GM06990 (cell line): ENCODE data around the gene CEMP1.

Experiments
- DNase-seq: peaks from one replicate; pipeline ENCODE4 v3.0.0-alpha.2; 2011; ENCODE audit not compliant: insufficient read length; ENCODE audit errors: extremely low read depth
- H3K27me3 ChIP-seq: replicated peaks from 2 replicates; pipeline ENCODE4 v1.6.0; 2011; ENCODE audit warnings: low read length; ENCODE audit not compliant: control insufficient read depth, insufficient read depth
- H3K36me3 ChIP-seq: 2 replicates; pipeline ENCODE4 v1.5.1; 2011; ENCODE audit warnings: low read length; ENCODE audit not compliant: control insufficient read depth, insufficient read depth
- H3K4me3 ChIP-seq: replicated peaks from 2 replicates; pipeline ENCODE4 v1.5.1; 2011; ENCODE audit warnings: low read depth, mild to moderate bottlenecking, control low read depth, low read length
- TF ChIP-seq, protein P1 (sequence below): IDR thresholded peaks from 2 replicates; pipeline ENCODE4 v1.5.1; 2011; ENCODE audit warnings: low read length, control low read depth, mild to moderate bottlenecking, inconsistent platforms; ENCODE audit not compliant: insufficient read depth, poor library complexity, severe bottlenecking

CEMP1 gene

DNA sequence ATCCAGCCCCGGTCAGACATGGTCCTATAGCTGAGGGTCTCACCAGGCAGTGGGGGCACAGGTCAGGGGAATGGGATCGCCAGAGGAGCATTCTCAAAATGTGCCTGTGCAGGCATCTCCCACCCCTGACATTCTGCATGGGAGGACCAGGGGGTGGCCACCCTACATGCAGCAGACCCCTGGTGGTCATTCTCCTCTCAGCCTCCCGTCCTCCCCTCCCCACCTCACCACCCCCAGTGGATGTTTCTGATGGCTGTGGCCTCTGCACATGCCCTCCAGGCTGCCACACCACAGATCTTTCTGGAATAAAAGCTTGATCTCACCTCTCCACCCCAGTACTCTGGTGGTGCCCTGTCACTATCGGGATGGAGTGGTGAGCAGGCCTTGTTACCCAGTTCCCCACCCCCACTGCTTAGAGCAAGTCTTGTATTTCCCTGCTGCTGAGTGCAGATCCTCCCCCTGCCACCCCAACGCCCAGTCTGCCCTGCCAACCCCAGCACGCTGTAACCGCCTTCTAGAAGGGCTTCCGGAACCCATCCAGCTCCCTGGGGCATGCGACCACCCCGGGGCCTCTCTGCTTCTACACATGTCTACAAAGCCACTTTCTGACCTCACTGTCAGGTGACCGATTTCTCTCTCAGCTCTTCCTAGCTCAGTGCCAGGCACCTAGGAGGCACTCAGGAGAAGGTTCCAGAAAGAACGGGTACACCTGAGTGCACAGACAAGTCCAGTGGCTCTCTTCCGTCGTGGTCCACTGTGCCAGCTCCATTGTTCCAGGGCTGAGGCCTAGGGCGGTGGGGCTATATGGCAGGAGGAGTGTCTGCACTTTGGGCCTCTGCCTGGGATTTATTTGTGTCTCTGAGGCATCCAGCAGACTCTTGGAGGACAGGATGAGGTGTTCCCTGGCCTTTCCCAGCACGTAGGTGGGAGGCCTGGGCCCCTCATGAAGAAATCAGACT, 47.0 kb downstream of the CEMP1 start:
- TF ChIP-seq, protein P1, sequence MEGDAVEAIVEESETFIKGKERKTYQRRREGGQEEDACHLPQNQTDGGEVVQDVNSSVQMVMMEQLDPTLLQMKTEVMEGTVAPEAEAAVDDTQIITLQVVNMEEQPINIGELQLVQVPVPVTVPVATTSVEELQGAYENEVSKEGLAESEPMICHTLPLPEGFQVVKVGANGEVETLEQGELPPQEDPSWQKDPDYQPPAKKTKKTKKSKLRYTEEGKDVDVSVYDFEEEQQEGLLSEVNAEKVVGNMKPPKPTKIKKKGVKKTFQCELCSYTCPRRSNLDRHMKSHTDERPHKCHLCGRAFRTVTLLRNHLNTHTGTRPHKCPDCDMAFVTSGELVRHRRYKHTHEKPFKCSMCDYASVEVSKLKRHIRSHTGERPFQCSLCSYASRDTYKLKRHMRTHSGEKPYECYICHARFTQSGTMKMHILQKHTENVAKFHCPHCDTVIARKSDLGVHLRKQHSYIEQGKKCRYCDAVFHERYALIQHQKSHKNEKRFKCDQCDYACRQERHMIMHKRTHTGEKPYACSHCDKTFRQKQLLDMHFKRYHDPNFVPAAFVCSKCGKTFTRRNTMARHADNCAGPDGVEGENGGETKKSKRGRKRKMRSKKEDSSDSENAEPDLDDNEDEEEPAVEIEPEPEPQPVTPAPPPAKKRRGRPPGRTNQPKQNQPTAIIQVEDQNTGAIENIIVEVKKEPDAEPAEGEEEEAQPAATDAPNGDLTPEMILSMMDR: no peak
- Histone ChIP-seq H3K36me3 (no peaks in the 10 kb centered on the region), H3K4me3 (no peak overlapping the region), H3K27me3 (no peaks in the 10 kb centered on the region)
- no peak for DNase-seq

DNA sequence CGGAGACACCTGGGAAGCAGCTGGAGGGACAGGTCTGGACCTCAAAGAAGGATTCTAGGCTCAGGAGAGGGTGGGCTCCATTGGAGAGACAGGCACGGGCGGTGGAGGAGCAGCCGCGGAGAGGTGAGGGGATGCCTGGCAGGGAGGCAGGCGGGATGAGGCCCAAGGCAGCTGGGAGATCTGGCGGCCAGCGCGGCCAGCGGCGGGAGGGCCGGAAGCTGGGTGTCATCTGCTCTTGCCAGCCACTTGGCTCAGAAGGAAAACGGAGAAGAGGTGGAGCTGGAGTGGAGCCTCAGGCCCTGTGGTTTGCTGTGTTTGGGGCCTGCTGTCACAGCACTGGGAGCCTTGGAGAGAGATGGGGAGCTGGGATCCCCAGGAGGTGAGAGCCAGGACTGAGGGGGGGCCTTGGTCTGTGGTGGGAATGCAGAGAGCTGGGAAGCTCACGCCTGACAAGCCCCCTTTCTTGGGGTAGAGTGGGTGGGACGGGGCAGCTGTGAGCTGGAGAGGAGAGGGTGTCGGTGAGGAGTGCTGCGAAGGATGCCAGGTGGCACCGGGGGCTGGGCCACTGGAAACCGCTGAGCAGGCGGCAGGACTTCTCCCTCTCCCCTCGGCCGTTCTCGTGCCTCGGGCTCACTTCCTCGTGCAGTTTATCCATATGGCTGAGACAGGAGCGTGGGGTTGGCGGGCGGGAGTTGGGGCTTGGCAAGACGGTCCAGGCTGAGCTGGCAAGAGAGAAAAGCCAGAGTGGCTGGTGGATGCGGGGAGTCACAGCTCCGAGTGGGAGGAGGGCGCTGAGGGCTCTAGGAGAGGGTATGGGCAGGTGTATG, 48.3 kb downstream of the CEMP1 start:
- TF ChIP-seq, protein P1: no peak
- Histone ChIP-seq H3K36me3 (no peaks in the 10 kb centered on the region), H3K27me3 (no peaks in the 10 kb centered on the region), H3K4me3 (no peak overlapping the region)
- DNase-seq: no peak

DNA sequence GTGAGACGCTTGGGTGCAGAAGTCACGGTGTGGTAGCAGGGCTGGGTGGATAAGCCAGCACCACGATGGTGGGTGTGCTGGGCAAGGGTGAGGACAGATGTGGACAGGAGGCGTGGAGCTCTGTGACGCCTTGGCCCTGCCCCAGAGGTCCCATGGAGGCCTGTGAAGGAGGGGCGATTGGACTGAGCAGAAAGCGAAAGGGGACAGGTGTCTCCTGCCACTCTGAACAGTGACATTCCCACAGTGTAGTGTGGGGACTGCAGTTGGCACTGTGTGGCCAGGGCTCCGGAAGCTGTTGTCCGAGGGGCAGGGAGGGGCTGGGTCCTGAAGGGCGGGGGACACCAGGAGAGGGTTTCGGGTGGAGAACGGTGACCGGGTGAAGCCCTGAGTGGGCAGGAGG, 49.0 kb downstream of the CEMP1 start:
- H3K36me3 ChIP-seq: no peaks in the 10 kb centered on the region
- H3K27me3 ChIP-seq: no peaks in the 10 kb centered on the region
- TF ChIP-seq, protein P1: no peak
- no peak for DNase-seq
- no peak overlapping the region for H3K4me3 ChIP-seq

DNA sequence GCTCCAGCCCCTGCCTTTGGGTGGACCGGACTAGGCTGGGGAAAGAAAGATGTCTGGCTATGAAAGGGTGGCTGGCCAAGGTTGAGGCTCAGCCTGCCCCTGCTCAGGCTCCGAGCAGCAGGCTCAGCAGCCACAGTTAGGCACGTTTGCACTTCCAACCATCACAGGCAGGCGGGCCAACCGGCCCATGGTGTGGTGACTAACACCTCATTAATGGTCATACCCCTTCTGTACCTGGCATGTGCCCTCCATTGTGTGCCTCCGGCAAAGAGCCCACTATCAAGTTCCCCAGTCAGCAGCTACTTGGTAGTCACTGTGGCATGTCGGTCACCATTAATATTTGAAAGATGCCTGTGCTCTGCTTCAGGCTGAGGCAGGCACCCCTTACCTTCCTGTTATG, 49.5 kb downstream of the CEMP1 start:
- no peaks in the 10 kb centered on the region for H3K27me3 ChIP-seq
- no peak for DNase-seq
- no peak overlapping the region for H3K4me3 ChIP-seq
- TF ChIP-seq, protein P1: no peak
- H3K36me3 ChIP-seq: no peaks in the 10 kb centered on the region

DNA sequence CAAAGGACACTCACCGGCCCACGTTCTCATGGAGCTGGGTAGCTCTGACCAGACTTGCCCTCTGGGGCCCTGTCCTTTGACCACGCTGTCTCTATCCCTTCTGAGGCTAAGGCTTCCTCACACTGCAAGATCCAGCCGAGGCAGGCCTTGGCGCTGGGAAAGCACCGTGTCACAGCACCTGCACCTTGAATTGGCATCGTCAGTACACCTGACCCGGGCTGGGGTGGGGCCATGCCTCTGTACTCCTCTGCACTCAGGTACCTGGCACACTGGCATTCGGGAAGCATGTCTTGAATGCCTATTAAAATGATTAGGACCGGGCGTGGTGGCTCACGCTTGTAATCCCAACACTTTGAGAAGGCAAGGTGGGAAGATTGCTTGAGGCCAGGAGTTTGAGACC, 50.3 kb downstream of the CEMP1 start:
- H3K27me3 ChIP-seq: no peaks in the 10 kb centered on the region
- no peak for DNase-seq
- TF ChIP-seq, protein P1: no peak
- no peak overlapping the region for H3K4me3 ChIP-seq
- no peaks in the 10 kb centered on the region for H3K36me3 ChIP-seq
